Transverse colon (tissue), 4 donors: ENCODE data around the gene OR2M4. TPM values are rescaled to one million over a fixed set of nuclear protein-coding genes. Genes with fewer than 3 reads are reported as not detected.

ENCODE experiments used
- DNase-seq: peaks from one replicate; pipeline ENCODE4 v3.0.0-alpha.2; 2019
- H3K27ac ChIP-seq, 4 donors: fragments of 200-600 bp; sonication (generic); 2 replicates each; pipeline ENCODE4 v1.5.1; 2016 to 2018; ENCODE audit warnings: inconsistent platforms in 4 of 4
- H3K27me3 ChIP-seq: fragments of 200-600 bp; sonication (generic); 2 replicates; pipeline ENCODE4 v1.5.1; 2017; ENCODE audit warnings: inconsistent platforms
- H3K36me3 ChIP-seq, 4 donors: fragments of 200-600 bp; sonication (generic); 2 replicates each; pipeline ENCODE4 v1.5.1; 2017 to 2019; ENCODE audit warnings: inconsistent platforms in 4 of 4
- H3K4me1 ChIP-seq, 4 donors: fragments of 200-600 bp; sonication (generic); 2 replicates each; pipeline ENCODE4 v1.5.1; 2017 to 2020; ENCODE audit warnings: inconsistent platforms in 4 of 4
- H3K4me3 ChIP-seq, 4 donors: fragments of 200-600 bp; sonication (generic); 1 replicate in 1 of 4; 2 replicates in 3 of 4; pipeline versions ENCODE4 v1.5.1 to v1.6.1; 2017 to 2019; ENCODE audit warnings: inconsistent platforms in 4 of 4
- H3K9me3 ChIP-seq, 2 donors: fragments of 200-600 bp; sonication (generic); 2 replicates each; pipeline ENCODE4 v1.5.1; 2017 to 2019; ENCODE audit warnings: inconsistent platforms in 2 of 2
- CTCF ChIP-seq, 5 experiments: fragments of 200-600 bp in 3 of 5; fragments of 450-650 bp in 2 of 5; sonication (generic) in 3 of 5; IDR thresholded peaks; 1 replicate in 2 of 5; 2 replicates in 3 of 5; pipeline ENCODE4 v1.5.1; 2016 to 2017; ENCODE audit warnings: antibody characterized with exemption in 5 of 5, inconsistent platforms in 3 of 5, mild to moderate bottlenecking in 2 of 5, moderate library complexity in 1 of 5
- EP300 ChIP-seq: sonication (generic); formaldehyde crosslinking; IDR thresholded peaks from one replicate; pipeline ENCODE4 v1.6.1; 2017; ENCODE audit warnings: antibody characterized with exemption, low read depth
- POLR2A ChIP-seq: fragments of 450-650 bp; IDR thresholded peaks from one replicate; pipeline ENCODE4 v1.6.1; 2016; ENCODE audit warnings: antibody characterized with exemption, mild to moderate bottlenecking, moderate library complexity
- POLR2AphosphoS5 ChIP-seq, 3 donors: sonication (generic); formaldehyde crosslinking; IDR thresholded peaks; one replicate each; pipeline ENCODE4 v1.6.1; 2016; ENCODE audit warnings: antibody characterized with exemption in 3 of 3
- WGBS, 2 donors: methylation state at CpG; one replicate each; pipeline ENCODE4 v1.1.5; 2018; ENCODE audit warnings: low coverage in 1 of 2; 5-methylcytosine and 5-hydroxymethylcytosine counted together
- in situ Hi-C, 4 donors: fragments of 200-750 bp; cut with MboI; loops; one replicate each; pipeline versions ENCODE4 v1.15.0 to v1.15.1; 2017; ENCODE audit warnings: low sequenced_read_pairs in 3 of 4, low pct_ligation_motif_present in 1 of 4, low pct_unique_long_range_greater_than_20kb in 1 of 4
- intact Hi-C: fragments of 100-400 bp; cut with DNase I; formaldehyde crosslinking; loops from one replicate; pipeline ENCODE4 v1.15.1; 2023; ENCODE audit warnings: low total_unique reads
- total RNA-seq, 4 donors: library from RNA; depleted of rRNA; stranded (reverse); fragments of >200 nt; gene quantifications; one replicate each; pipeline ENCODE4 v1.1.0, GENCODE V29; 2016

Gene OR2M4
- total RNA-seq, 4 donors from 2014 or later: not detected

GRCh38 chr1:248194117-248194516 is 37.1 kb upstream of the OR2M4 start:
- in situ Hi-C loops: no loop called here

DNA sequence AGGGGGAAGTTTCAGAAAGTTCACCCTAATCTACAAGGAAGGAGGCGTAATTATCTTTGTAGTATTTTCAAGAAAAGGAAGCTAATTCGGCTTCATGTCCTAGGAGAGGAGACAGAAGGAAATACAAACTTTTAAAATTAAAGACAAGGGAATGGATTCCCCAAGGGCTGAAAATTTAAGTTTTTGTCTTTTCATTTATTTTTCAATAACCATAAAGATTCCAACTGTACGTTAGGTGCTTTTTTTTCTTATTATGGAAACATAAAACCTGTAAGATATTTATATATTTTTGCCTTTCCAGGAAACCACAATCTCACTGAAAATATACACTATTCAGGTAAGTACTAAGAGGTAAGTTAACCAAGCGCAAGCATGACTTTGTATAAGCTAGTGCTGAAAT is 34.3 kb upstream of the OR2M4 start, which contains the start of gene OR2M3:
TSS of gene OR2M3 (plus strand) at position 301 of the 400 bp plus-strand sequence. CDS start 5,803 bp downstream, outside the sequence.
- DNase-seq: no peak
- in situ Hi-C loops: no loop called here
- intact Hi-C loops: no loop called here

More at GRCh38 chr1:248194117-248194516, 37.1 kb upstream of the OR2M4 start:
- H3K9me3 ChIP-seq: no peaks in the 10 kb centered on the region
- 75 to 80% methylated on average over 1 of the region's 1 CpG for whole genome bisulfite sequencing, 2 donors
- intact Hi-C loops: no loop called here
- no peaks in the 10 kb centered on the region for H3K36me3 ChIP-seq
- no peak overlapping the region for H3K27ac ChIP-seq
- no peak overlapping the region for H3K4me3 ChIP-seq
- TF ChIP-seq EP300: no peak
- no peak for TF ChIP-seq POLR2AphosphoS5 (IDR thresholded peaks at IDR 0.05)
- TF ChIP-seq CTCF (IDR thresholded peaks at IDR 0.05): no peak
- TF ChIP-seq POLR2A: no peak
- no peaks in the 10 kb centered on the region for H3K27me3 ChIP-seq
- no peak for DNase-seq
- H3K4me1 ChIP-seq: no peaks in the 10 kb centered on the region

GRCh38 chr1:248215880-248216279 is 15.3 kb upstream of the OR2M4 start:
- 90 to 92% methylated on average over 1 of the region's 1 CpG for WGBS, 2 donors
- no peaks in the 10 kb centered on the region for H3K36me3 ChIP-seq
- intact Hi-C loops: no loop called here
- H3K27ac ChIP-seq: no peak overlapping the region
- no peaks in the 10 kb centered on the region for H3K4me1 ChIP-seq
- TF ChIP-seq POLR2AphosphoS5 (IDR thresholded peaks at IDR 0.05): no peak
- no peak for TF ChIP-seq POLR2A
- TF ChIP-seq EP300: no peak
- TF ChIP-seq CTCF (IDR thresholded peaks at IDR 0.05): no peak
- no peak for DNase-seq
- no peaks in the 10 kb centered on the region for H3K9me3 ChIP-seq
- H3K4me3 ChIP-seq: no peak overlapping the region
- in situ Hi-C loops: no loop called here
- H3K27me3 ChIP-seq: no peaks in the 10 kb centered on the region

More for the DNA sequence above, 34.3 kb upstream of the OR2M4 start, which contains the start of gene OR2M3:
- TF ChIP-seq POLR2AphosphoS5 (IDR thresholded peaks at IDR 0.05) (no peak), CTCF (IDR thresholded peaks at IDR 0.05) (no peak), POLR2A (no peak), EP300 (no peak)
- Histone ChIP-seq H3K9me3 (no peaks in the 10 kb centered on the region), H3K27ac (no peak within 1 kb of the TSS), H3K36me3 (no peaks in the 10 kb centered on the region), H3K4me3 (no peak within 1 kb of the TSS), H3K4me1 (no peaks in the 10 kb centered on the region), H3K27me3 (no peaks in the 10 kb centered on the region)
- WGBS, 2 donors: 56 to 58% methylated on average over 4 of the region's 4 CpGs

GRCh38 chr1:248225537-248225936 is 5.7 kb upstream of the OR2M4 start:
- H3K27ac ChIP-seq: no peak overlapping the region
- DNase-seq: no peak
- H3K36me3 ChIP-seq: no peaks in the 10 kb centered on the region
- no peak overlapping the region for H3K4me3 ChIP-seq
- H3K4me1 ChIP-seq: no peaks in the 10 kb centered on the region
- H3K9me3 ChIP-seq: no peaks in the 10 kb centered on the region
- no peak for TF ChIP-seq EP300
- no peak for TF ChIP-seq POLR2AphosphoS5 (IDR thresholded peaks at IDR 0.05)
- no peak for TF ChIP-seq CTCF (IDR thresholded peaks at IDR 0.05)
- no peak for TF ChIP-seq POLR2A
- H3K27me3 ChIP-seq: no peaks in the 10 kb centered on the region
- intact Hi-C loops (no loop called here), in situ Hi-C loops (no loop called here)
- 83 to 84% methylated on average over 1 of the region's 1 CpG for WGBS, 2 donors
